BJ (cell line): ENCODE data around the gene CDR2. TPM values are rescaled to one million over a fixed set of nuclear protein-coding genes. Genes with fewer than 3 reads are reported as not detected.

ENCODE experiments used
- CTCF ChIA-PET: fragments of 350-600 bp; formaldehyde crosslinking; extraction: SDS; loops from one replicate; lab custom pipeline; 2021; ENCODE audit warnings: antibody characterized with exemption, inconsistent platforms; lab: Yijun Ruan, JAX
- POLR2A ChIA-PET: fragments of 300-600 bp; sonication (Branson Sonifier 250); formaldehyde crosslinking; extraction: SDS; loops from one replicate; lab custom pipeline; 2021; ENCODE audit warnings: antibody characterized with exemption; lab: Charles Lee
- DNase-seq: peaks from one replicate; pipeline ENCODE4 v3.0.0-alpha.2; 2011; ENCODE audit warnings: low read depth
- H3K27me3 ChIP-seq: 2 replicates; pipeline ENCODE4 v1.6.0; 2011; ENCODE audit warnings: low read length; ENCODE audit not compliant: control insufficient read depth, insufficient read depth
- H3K36me3 ChIP-seq: 2 replicates; pipeline ENCODE4 v1.5.1; 2011; ENCODE audit warnings: low read length; ENCODE audit not compliant: control insufficient read depth, insufficient read depth
- H3K4me3 ChIP-seq: 2 replicates; pipeline ENCODE4 v1.5.1; 2011; ENCODE audit warnings: low read depth, mild to moderate bottlenecking, control low read depth, low read length
- polyA plus RNA-seq: library from polyadenylated mRNA; depleted of rRNA; stranded (reverse); fragments of >200 nt; gene quantifications from 2 replicates; pipeline ENCODE4 v1.2.3, GENCODE V29; 2011
- TF ChIP-seq, protein P1 (sequence below): IDR thresholded peaks from 2 replicates; pipeline ENCODE4 v1.5.1; 2011; ENCODE audit warnings: low read depth, mild to moderate bottlenecking, control low read depth, inconsistent platforms, low read length, moderate library complexity; ENCODE audit not compliant: insufficient read depth

CDR2 gene
- polyA plus RNA-seq, 1 experiment, result 41.5 TPM

DNA sequence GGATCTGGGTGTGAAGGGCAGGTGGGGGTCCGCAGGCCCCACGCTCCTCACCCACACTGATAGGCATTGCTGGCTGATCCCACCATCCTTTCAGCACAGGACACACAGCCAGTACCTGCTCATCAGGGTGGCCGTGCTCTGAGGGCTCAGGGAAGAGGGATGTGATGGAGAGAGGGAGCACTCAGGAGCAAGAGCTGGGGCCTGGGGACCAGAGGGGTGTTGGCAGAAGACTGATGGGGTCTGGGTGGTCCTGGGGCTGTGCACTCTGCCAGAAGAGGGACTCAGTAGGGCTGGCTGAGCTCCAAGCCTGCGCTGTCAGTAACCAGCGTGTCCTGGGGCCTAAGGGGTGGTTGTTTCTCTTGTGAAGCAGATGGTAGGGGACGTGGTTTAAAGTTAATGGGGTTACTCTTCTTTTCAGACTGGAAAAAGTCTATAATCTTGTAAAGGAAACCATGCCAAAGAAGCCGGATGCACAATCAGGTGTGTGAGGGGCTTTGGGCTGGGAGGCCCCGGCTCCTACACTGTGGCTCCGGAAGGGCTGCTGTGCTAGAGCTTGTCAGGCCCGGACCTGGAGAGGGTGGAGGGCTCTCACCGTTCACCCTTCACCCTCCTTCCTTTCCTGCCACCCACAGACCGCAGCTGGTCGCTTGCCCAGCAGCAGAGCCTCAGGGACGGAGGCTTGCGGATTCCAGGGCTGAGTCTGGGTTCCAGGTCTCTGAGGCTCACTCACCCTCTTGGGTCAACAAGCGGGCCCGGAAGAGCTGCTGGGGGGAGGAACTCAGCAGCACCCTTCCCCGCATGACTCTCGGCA is 49.4 kb downstream of the CDR2 start:
- ChIA-PET CTCF (no interaction called here), POLR2A (no interaction called here)
- Histone ChIP-seq H3K36me3 (peaks cover 37% of the 10 kb centered on the region), H3K4me3 (no peak overlapping the region), H3K27me3 (no peaks in the 10 kb centered on the region)
- TF ChIP-seq, protein P1, sequence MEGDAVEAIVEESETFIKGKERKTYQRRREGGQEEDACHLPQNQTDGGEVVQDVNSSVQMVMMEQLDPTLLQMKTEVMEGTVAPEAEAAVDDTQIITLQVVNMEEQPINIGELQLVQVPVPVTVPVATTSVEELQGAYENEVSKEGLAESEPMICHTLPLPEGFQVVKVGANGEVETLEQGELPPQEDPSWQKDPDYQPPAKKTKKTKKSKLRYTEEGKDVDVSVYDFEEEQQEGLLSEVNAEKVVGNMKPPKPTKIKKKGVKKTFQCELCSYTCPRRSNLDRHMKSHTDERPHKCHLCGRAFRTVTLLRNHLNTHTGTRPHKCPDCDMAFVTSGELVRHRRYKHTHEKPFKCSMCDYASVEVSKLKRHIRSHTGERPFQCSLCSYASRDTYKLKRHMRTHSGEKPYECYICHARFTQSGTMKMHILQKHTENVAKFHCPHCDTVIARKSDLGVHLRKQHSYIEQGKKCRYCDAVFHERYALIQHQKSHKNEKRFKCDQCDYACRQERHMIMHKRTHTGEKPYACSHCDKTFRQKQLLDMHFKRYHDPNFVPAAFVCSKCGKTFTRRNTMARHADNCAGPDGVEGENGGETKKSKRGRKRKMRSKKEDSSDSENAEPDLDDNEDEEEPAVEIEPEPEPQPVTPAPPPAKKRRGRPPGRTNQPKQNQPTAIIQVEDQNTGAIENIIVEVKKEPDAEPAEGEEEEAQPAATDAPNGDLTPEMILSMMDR, result no peak
- no peak for DNase-seq

DNA sequence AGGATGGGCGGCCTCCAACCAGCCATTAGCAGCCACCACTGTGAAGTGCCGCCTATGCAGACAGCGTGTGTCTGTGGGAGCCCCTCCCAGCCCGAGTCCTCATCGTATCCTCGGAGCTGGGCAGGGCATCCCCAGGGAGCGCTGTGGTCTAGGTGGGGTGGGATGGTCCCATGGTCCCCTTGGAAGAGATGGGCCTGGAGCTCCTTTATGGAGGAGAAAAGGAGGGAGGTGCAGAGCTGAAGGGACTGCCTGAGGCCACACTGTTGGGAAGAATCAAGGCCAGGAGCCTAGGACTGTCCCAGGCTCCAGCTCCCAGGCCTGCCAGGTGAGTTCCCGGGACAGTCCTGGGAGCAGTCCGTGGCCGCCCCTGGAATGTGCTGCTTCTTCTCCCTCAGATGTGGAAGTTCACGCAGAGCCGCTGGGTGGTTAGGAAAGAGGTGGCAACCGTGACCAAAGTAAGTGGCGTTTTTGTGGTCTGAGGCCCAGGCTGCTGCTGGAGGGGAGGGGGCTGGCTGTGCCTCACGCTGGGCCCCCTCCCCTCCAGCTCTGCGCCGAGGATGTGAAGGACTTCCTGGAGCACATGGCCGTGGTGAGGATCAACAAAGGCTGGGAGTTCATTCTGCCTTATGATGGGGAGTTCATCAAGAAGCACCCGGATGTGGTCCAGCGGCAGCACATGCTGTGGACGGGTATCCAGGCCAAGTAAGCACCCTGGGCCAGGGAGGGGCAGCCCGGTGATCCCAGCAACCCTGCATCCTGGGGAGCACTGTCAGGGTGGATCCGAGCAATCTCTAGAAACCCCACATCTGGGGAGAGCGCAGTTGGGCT is 50.2 kb downstream of the CDR2 start:
- no peak for DNase-seq
- ChIA-PET POLR2A (no interaction called here), CTCF (interaction anchor here (0.8 to 1.6 kb wide), 3 partner anchors 10 to 24 kb away, joined by 3 to 5 read pairs (median 3); no protein-coding TSS in a partner anchor)
- TF ChIP-seq, protein P1, result no peak
- Histone ChIP-seq H3K27me3 (no peaks in the 10 kb centered on the region), H3K4me3 (no peak overlapping the region), H3K36me3 (peaks cover 35% of the 10 kb centered on the region)

- Histone ChIP-seq H3K27me3 (no peaks in the 10 kb centered on the region), H3K4me3 (no peak overlapping the region), H3K36me3 (peaks cover 35% of the 10 kb centered on the region)
- ChIA-PET CTCF (interaction anchor here (0.8 to 1.6 kb wide), 3 partner anchors 9 to 23 kb away, joined by 3 to 5 read pairs (median 3); no protein-coding TSS in a partner anchor), POLR2A (no interaction called here)
- TF ChIP-seq, protein P1, result no peak
- DNase-seq, result no peak
Observed at GRCh38 chr16:22323173-22323958, 51.1 kb downstream of the CDR2 start.

- CTCF ChIA-PET, result interaction anchor here (1.6 kb wide), 1 partner anchor 9 kb away, joined by 5 read pairs; no protein-coding TSS in a partner anchor
- DNase-seq, result no peak
- no peak overlapping the region for H3K4me3 ChIP-seq
- H3K36me3 ChIP-seq, result peaks cover 35% of the 10 kb centered on the region
- POLR2A ChIA-PET, result no interaction called here
- H3K27me3 ChIP-seq, result no peaks in the 10 kb centered on the region
- TF ChIP-seq, protein P1, result no peak
Observed at GRCh38 chr16:22322741-22323140, 51.7 kb downstream of the CDR2 start.
